DOHH2 (cell line): ENCODE data around the gene SPTBN1.

Source experiments
- CTCF ChIP-seq: fragments of 200-600 bp; sonication (generic); IDR thresholded peaks from one replicate; pipeline ENCODE4 v1.5.1; 2014; ENCODE audit warnings: antibody characterized with exemption, mild to moderate bottlenecking, low read depth, low read length; ENCODE audit not compliant: poor library complexity, severe bottlenecking
- EZH2phosphoT487 ChIP-seq: fragments of 200-600 bp; sonication (generic); IDR thresholded peaks from 2 replicates; pipeline ENCODE4 v1.6.1; 2017; ENCODE audit warnings: borderline replicate concordance, mild to moderate bottlenecking, antibody characterized with exemption, low read length, moderate library complexity, mixed read lengths

GRCh38 chr2:54512663-54513362 lies 56.7 kb downstream of the SPTBN1 start:
- TF ChIP-seq CTCF (no peak), EZH2phosphoT487 (no peak)
